Lower leg skin (tissue), 4 donors: ENCODE data around the gene TMEM135. TPM values are rescaled to one million over a fixed set of nuclear protein-coding genes. Genes with fewer than 3 reads are reported as not detected.

Experiments
- DNase-seq, 2 donors: peaks; one replicate each; pipeline ENCODE4 v3.0.0-alpha.2; 2019; ENCODE audit warnings: low spot score in 2 of 2
- H3K4me3 ChIP-seq: fragments of 200-600 bp; sonication (generic); 2 replicates; pipeline ENCODE4 v1.5.1; 2017; ENCODE audit warnings: mild to moderate bottlenecking, low read depth; ENCODE audit not compliant: poor library complexity, severe bottlenecking
- CTCF ChIP-seq, 3 donors: fragments of 450-650 bp; IDR thresholded peaks; one replicate each; pipeline ENCODE4 v1.5.1; 2016; ENCODE audit warnings: antibody characterized with exemption in 3 of 3, mild to moderate bottlenecking in 3 of 3, moderate library complexity in 2 of 3
- POLR2A ChIP-seq, 2 donors: fragments of 450-650 bp; IDR thresholded peaks; one replicate each; pipeline ENCODE4 v1.6.1; 2016 to 2017; ENCODE audit warnings: antibody characterized with exemption in 2 of 2, mild to moderate bottlenecking in 1 of 2, moderate library complexity in 1 of 2
- WGBS, 2 donors: methylation state at CpG; one replicate each; pipeline ENCODE4 v1.1.5; 2018; 5-methylcytosine and 5-hydroxymethylcytosine counted together
- intact Hi-C: fragments of 100-400 bp; cut with DNase I; formaldehyde crosslinking; loops from one replicate; pipeline ENCODE4 v1.15.0; 2023; ENCODE audit warnings: low total_unique reads
- total RNA-seq, 4 donors: library from RNA; depleted of rRNA; stranded (reverse); fragments of >200 nt; gene quantifications; one replicate each; pipeline ENCODE4 v1.1.0, GENCODE V29; 2016

Gene TMEM135
- total RNA-seq, 4 donors from 2014 or later = 6.2 to 14.2 (median 10.3) TPM

GRCh38 chr11:87013912-87014825, 23.6 kb upstream of the TMEM135 start:
- DNase-seq = no peak
- intact Hi-C loops = no loop called here
- H3K4me3 ChIP-seq = no peak overlapping the region
- WGBS, 2 donors = 66 to 70% methylated on average over 5 of the region's 5 CpGs
- TF ChIP-seq CTCF (IDR thresholded peaks at IDR 0.05) (no peak), POLR2A (IDR thresholded peaks at IDR 0.05) (no peak)

- WGBS, 2 donors = 96 to 97% methylated on average over 10 of the region's 10 CpGs
- intact Hi-C loops = no loop called here
- TF ChIP-seq CTCF (IDR thresholded peaks at IDR 0.05) = no peak
- no peak for TF ChIP-seq POLR2A (IDR thresholded peaks at IDR 0.05)
- no peak for DNase-seq
- no peak overlapping the region for H3K4me3 ChIP-seq
Measured at GRCh38 chr11:87015645-87016044, 22.1 kb upstream of the TMEM135 start.

DNA sequence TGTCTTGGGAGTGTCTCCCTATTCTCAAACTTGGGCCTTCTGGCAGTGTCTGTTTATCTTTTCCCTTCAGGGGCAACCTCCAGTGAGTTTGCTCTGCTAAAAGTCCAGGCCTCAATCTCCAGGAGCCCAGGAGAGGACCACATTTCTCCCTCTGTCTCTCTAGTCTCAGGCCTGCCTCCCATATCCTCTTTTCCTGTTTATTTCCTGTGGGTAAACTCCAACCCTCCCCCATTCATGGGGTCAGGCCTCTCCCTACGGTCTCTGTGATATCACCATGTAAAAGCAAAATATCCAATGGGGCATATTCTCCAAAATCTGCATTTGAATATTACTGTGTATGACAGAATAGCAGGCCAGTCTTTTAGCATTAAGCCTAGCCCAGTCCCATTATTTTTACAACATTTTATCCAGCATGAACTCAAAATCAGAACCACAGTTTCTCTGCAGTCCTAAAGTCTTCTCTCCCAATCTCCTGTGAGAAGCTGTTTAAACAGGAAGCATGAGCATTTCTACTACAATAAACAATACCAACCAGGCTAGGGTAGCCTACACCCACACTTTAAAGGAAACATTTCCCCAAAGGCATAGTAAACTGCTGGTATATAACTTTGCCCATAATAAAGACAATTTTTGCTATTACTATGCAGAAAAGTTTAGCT, 18.0 kb upstream of the TMEM135 start:
- no peak for DNase-seq
- intact Hi-C loops = no loop called here
- no peak for TF ChIP-seq POLR2A (IDR thresholded peaks at IDR 0.05)
- H3K4me3 ChIP-seq = no peak overlapping the region
- WGBS, 2 donors = 50 to 74% methylated on average over 1 of the region's 1 CpG

- WGBS, 2 donors = 65 to 80% methylated on average over 1 of the region's 1 CpG
- TF ChIP-seq CTCF (IDR thresholded peaks at IDR 0.05) (no peak), POLR2A (IDR thresholded peaks at IDR 0.05) (no peak)
- H3K4me3 ChIP-seq = no peak overlapping the region
- no peak for DNase-seq
- intact Hi-C loops = no loop called here
Measured at GRCh38 chr11:87020336-87020735, 17.4 kb upstream of the TMEM135 start.

DNA sequence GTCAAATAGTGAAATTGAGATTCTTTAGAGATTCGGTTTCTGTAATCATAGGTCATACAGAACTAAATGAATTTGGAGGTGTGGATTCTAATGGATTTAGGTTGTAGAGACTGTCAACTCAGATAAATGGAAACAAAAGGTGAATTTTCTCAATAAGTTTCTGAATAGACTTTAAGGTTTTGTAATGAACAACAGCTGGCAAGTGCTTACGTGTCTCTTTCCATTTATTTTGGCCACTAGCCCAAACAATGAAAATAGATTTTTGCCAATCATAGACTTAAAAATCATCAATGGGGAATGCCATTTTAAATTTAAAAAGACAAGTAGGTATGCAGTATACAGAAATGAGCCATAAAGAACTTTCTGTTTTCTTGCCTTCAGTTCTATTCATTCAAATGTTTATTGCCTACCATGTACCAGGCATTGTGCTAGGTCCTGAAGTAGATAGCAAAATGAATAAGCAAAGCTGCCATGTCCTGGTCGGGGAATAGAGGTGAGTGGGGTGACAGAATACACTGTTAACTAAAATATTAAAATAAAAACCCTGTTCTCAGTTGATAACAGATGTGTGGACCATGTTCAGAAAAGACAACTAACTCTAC, 16.9 kb upstream of the TMEM135 start:
- TF ChIP-seq POLR2A (IDR thresholded peaks at IDR 0.05) (no peak), CTCF (IDR thresholded peaks at IDR 0.05) (no peak)
- no peak for DNase-seq
- intact Hi-C loops = no loop called here
- no peak overlapping the region for H3K4me3 ChIP-seq
- WGBS, 2 donors = 62 to 65% methylated on average over 3 of the region's 3 CpGs

GRCh38 chr11:87022254-87022653, 15.5 kb upstream of the TMEM135 start:
- no peak overlapping the region for H3K4me3 ChIP-seq
- no peak for DNase-seq
- no peak for TF ChIP-seq CTCF (IDR thresholded peaks at IDR 0.05)
- no peak for TF ChIP-seq POLR2A (IDR thresholded peaks at IDR 0.05)
- 76 to 89% methylated on average over 1 of the region's 1 CpG for WGBS, 2 donors
- intact Hi-C loops = no loop called here
